Activated gamma-delta T cell treated with Interleukin-2 at 50 U/mL for 16 hours (primary cell): ENCODE measurements around the gene GNG7.
"Not testable (repeated sequence)": the region's sequence is repeated elsewhere in the genome, so short reads cannot be mapped to it uniquely, and the experiment has no call there.

ENCODE experiments used
- DNase-seq: peaks from one replicate; pipeline ENCODE4 v3.0.0-alpha.2; 2020

The GNG7 gene

DNA sequence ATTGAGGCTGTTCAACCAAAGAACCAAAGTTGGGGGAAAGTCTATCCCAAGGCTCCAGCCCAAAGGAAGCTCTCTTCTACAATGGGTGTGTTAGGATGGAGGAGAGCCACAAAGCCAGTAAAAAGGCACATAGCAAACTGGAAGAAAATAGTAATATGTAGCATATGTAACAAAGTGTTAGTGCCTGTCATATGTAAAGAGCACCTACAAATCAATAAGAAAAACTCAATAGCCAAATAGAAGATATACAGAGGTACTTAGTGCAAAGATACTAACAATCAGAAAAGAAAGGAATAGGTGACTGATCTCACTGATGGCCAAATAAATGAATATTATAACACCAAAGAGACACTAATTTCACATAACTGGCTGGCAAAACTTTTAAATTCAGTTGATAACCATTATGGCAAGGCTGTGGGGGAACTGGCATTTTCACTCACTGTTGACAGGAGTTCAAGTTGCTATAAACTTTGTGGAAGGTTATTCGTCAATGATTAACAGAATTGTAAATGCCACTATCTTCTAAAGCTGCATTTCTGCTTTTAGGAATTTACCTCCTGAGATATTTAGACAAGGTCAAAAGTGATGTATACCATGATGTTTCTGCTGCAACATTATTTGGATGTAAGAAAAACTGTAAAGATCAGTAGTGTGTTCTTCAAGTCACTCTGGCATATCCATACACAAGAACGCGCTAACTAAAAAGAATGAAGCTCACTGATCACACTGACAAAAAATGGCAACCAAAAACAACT, 110.8 kb downstream of the GNG7 start:
- no peak for DNase-seq

DNA sequence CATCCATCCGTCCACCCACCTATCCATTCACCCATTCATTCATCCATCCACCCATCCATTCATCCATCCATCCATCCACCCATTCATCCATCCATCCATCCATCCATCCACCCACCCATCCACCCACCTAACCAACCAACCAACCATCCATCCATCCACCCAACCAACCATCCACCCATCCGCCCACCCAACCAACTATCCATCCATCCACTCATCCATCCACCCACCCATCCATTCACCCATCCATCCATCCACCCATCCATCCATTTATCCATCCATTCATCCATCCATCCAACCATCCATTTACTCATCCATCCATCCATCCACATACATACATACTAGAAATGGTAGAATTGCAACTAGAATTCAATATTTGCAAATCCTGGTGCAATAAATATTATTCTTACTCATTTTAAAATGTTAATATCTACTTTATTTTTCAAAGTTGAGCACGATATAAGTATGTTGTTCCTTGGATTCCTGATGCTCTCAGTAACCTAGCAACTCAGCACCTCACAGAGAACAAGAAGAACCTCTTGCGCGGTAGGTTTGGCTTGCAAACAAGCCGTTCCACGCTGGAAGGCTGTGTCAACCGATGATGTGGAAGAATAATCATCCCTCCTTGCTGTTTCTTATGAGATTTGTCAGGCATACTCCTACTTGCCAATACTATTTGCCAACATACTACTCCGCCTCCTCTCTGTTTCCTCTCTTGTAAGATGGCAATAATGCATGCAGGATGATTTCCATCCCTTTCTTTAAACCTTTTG, 111.7 kb downstream of the GNG7 start:
- no peak for DNase-seq

DNA sequence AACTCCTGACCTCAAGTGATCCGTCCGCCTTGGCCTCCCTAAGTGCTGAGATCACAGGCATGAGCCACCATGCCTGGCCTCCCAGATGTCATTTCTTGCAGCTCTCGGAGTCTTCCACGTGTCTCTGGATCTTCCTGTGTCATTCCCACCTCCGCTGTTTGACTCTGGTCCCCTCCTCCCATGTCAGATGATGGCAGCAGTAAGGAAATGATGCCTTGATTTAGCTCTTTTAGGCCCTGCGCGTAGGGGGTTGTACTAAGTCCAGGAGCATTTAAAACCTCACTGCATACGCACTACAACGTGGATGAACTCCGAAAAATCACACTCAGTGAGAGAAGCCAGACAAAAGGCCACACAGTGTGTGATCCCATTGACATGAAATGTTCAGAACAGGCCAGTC, 113.1 kb downstream of the GNG7 start:
- no peak for DNase-seq

DNA sequence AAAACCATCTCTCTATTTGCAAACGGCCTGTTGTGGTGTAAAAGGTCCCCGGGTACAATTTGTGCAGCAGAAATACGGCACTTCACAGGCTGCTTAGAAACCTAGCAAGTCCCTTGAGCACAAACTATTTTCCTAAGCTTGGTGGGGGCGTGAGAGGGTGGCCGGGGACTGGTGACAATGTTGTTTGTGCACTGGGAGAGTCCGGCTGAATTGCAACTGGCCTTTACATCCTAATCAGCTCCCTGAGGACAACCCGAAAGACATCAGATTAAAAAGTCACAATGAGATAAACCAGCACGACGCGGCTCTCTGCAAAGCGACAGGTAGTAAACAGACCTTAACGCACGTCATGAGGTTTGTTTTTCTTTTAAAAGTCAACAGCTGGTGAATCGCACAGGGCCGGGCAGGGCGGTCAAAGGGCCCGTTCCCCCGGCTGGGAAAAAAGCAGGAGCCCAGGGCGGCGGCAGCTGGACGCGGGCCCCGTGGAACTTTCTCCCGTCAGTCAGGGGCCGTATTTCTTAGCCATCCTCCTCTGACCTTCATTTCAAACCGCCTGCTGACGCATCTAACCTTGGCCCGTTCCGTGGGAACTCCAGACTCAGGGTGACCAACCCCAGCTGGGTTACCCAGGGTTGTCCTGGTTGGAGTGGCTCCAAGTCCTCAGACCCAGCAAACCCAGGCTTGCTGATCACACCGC, 114.3 kb downstream of the GNG7 start:
- DNase-seq: no peak

DNA sequence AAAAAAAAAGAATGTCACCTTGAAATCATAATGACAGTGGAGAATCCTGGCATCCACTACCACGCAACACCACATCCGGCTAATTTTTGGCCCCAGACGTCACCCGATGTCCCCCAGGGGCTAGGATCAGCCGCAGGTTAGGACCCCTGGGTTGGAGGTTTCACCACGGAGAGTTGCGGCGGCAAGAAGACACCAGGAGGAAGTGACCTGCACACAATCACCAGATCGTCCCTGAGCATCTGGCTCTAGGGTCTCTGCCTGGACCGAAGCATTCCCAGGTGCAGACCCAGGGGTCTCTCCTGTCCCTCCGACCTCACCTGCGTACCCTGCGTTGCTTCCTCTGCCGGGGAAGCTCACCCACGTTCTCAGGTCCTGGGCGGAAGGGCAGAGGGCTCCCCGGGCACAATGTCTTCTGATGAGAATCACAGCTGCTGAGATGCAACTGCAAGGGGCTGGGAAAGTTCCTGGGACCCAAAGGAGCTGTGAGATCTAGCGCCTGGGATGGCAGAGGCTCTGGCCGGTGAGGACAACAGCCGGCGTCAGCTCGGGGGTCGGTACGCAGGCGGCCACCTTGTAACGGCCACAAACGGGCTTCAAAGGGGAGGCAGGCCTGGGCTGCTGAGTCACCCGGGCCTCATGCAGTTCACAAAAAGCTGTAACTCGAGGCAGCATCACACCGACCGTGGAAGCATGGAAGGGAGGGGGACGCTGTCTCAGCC, 115.3 kb downstream of the GNG7 start:
- DNase-seq: no peak

DNA sequence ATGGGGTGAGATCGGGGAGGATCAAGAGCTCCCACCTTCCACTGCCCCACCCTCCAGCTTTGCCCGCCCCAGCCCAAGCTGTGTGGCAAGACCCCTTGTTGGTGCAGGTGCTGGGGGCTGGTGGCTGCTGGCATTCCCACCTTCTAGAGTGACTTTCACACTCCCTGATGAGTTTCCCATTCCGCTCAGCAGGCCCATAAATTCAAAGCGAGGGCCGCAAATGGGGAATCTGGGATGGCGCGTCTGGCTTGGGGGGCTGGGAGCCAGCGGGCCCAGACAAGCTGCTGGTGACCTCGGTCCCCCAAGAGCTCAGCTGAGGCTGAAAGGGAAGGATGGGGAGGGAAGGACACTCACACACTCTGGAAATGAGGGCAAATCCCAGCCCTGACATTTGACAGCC, 116.3 kb downstream of the GNG7 start:
- no peak for DNase-seq

DNA sequence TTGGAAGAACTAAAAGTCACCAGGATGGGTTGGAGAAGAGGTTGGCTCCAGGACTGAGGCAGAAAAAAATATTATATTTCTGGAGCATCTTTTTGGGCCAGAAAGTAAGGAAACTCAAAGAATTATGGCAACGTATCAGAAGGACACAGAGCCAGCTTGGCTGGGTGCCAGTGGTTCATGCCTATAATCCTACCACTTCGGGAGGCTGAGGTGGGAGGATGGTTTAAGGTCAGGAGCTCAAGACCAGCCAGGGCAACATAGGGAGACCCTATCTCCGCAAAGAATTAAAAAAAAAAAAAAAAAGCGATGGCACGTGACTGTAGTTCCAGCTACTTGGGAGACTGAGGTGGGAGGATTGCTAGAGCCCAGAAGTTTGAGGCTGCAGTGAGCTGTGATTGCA, 118.5 kb downstream of the GNG7 start:
- DNase-seq: no peak

DNA sequence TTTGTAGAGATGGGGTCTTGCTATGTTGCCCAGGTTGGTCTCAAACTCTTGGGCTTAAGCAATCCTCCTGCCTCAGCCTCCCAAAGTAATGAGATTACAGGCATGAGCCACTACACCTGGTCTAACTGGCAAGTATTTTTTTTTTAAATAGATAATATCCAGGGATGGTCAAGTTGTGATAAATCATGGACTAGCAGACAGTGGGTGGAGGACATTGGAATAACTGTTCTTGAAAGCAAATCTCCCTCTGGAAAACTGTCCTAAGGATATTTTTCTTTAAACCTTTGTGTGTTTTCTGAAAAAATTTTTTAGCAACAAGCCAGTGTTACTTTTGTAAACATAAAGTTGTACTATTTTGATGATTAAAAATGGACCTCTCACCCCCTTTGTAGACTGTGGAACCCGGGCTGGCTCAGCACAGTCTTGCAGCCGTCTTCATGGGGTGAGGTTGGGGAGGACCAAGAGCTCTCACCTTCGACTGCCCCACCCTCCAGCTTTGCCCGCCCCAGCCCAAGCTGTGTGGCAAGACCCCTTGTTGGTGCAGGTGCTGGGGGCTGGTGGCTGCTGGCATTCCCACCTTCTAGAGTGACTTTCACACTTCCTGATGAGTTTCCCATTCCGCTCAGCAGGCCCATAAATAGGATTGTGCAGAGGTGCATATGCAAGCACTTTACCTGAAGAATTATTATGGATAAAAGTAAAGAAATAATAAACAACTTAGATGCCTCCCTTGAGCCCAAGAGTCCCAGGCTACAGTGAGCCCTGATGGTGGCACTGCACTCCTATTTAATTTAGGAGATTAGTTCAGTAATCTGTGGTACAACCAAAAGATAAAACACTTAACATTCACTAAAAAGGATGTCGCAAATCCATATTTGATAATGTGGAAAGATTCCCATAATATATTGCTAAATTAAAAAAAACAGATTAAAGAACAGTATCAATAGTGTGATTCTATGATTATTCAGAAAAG, 119.2 kb downstream of the GNG7 start:
- no peak for DNase-seq

DNA sequence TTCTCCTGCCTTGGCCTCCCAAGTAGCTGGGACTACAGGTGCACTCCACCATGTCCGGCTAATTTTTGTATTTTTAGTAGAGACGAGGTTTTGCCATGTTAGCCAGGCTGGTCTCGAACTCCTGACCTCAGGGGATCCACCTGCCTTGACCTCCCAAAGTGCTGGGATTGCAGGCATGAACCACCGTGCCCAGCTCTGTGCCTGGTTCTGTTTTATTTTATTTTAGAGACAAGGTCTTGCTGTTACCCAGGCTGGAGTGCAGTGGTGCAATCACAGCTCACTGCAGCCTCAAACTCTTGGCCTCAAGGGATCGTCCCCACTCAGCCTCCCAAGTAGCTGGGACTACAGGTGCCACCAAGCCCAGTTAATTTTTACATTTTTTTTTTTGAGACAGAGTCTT, 122.1 kb downstream of the GNG7 start:
- DNase-seq: not testable (repeated sequence)

DNA sequence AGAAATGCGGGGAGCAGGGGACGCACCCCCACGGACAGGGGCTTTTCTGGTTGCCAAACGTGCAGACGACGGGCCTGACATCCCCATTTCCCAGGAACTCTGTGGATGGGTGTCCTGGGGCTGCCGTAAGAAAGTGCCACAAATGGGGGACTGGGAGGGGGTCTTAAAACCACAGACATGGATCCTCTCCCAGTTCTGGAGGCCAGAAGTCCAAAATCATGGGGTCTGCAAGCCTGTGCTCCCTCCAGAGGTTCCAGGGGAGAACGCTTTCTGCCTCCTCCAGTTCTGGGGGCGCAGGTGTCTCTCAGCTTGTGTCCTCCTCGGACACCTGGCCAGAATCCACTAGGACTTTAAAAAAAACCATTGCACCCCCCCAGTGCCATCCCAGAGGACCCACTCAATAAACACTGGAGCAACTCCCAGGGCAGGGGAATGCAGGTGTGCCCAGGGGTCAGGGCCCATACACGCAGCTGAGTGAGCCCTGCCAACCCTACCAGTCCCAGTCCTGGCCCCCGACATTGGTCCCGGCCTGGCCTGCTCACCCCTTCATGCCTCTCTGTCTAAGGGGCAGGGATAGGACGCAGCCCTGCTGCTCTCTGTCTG, 122.7 kb downstream of the GNG7 start:
- DNase-seq: no peak

DNA sequence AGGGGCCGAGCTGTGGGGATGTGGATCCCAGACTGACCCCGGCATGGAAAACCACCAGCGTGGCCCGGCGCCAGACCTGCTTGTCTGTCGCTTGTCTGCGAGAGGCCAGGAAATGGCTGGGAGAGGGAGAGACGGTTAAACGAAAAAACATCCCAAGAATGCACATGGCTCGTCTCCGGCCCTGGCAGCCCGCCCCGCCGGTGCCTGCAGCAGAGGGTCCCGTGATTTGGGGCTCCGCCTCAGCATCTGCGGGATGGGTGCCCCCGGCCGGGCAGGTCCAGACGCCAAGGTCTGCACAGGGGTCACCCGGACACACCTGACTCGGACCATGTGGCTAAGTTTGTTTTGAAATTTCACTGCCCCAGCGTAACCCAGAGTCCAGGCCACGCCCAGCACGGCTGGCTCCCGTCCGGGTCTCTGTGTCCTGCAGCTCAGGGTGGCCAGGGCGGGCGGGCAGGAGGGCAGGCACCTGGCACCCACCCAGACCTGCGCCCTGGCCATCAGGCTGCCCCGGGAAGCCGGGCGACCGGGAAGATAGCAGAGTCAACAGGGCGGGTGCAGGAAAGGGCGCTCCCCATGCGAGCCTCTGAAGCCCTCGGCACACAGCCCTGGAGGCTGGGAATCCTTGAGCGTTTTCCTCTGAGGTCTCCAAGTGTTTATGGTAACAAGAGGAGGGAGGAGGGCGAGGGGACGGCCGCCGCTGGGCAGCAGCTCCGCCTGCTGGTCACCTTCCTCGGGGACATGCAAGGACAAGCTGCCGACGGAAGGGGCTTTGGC, 123.4 kb downstream of the GNG7 start:
- peak; percentile 67 for DNase-seq

DNA sequence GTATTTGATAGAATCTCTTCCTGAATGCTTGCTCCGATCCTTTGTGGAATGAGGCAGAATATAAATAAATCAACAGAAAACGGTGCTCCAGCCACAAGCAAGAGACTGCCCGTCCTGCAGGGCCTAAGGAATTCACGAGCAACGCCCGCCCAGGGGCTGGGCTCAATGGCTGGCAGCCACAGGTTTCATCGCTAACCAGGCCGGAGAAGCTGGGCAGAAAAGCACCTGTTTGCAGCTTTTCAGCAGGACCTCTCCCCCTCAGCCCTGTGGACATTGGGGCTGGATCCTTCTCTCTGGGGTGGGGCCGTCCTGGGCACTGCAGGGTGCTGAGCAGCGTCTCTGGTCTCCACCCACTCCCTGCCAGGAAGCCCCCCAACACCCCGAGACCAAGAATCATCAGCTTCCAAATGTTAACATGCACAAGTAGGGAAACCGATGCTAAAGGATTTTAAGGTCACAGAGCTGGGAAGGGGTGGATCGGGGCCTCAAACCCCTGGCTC, 124.1 kb downstream of the GNG7 start:
- no peak for DNase-seq

DNA sequence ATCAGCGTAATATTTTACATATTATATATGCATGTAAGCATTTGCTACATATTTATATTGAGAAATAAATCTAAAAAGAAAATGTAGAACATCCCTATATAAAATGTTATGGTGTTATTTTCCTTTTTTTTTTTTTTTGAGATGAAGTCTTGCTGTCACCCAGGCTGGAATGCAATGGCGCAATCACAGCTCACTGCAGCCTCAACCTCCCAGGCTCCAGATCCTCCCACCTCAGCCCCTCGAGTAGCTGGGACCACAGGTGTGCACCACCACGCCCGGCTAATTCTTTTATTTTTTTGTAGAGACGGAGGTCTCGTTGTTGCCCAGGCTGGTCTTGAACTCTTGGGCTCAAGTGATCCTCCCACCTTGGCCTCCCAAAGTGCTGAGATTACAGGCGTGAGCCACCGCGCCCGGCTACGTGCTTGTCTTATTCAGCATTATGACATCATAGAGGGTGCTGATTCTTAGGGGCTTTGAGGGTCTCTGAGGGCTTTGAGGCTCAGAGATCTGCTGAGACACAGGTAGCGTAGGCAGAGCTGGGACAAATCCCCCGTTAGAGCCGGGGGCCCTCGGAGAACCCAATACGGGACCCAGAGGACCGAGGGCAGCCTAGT, 124.7 kb downstream of the GNG7 start:
- DNase-seq: no peak

DNA sequence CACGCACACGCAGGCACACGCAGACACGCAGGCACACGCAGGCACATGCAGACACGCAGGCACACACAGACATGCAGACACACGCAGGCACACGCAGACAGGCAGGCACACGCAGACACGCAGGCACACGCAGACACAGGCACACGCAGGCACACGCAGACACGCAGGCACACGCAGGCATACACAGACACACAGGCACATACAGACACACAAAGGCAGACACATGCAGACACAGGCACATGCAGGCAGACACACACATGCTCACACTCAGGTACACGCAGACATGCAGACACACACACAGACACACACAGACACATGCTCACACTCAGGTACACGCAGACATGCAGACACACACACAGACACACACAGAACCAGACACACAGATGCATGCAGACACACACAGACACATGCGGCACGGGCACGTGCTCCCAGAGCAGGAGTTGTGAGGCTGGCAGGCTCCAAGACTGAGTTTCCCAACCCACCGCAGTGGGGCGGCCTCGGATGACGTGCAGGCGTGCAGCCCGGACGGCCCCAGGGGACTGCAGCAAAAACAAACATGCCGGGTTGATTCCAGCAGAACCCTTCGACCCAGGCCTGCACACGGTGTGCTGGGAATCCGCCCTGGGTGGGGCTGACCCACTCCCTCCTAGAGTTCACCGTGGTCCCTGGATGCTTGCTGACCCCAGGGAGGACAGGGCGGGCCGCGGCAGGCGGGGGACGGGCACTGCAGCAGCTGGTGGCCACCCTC, 126.6 kb downstream of the GNG7 start:
- no peak for DNase-seq

DNA sequence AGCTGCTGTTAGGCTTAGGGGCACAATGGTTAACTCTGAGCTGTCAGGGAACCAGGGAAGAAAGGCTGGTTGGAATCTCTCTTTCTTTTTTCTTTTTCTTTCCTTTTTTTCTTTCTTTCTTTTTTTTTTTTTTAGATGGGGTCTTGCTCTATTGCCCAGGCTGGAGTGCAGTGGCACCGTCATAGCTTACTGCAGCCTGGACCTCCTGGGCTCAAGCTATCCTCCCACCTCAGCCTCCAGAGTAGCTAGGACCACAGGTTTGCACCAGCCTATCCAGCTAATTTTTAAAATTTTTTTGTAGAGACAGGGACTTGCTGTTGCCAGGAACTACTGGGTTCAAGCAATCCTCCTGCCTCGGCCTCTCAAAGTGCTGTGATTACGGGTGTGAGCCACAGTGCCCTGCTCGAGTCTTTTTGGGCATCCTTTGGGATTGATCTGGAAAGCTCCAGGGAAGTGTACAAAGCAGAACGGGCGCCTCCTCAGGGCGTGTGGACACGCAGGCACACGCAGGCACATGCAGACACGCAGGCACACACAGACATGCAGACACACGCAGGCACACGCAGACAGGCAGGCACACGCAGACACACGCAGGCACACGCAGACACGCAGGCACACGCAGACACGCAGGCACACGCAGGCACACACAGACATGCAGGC, 127.4 kb downstream of the GNG7 start:
- DNase-seq: no peak

DNA sequence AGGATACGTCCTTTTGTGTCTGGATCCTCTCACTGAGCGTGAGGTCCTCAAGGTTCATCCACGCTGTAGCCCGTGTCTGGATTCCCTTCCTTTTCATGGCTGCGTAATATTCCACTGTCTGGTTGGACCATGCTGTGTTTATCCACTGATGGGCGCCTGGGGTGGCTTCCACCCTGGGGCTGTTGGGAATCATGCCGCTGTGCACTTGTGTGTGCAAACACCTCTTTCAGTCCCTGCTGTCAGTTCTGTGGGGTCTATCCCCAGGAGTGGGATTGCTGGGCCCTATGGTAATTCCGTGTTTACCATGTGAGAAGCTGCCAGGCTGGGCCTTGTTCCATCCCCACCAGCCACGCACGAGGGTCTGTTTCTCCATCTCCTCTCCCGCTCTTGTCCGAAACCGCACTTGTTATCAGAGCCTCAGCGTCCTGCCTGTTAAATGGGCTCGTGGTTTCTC, 128.0 kb downstream of the GNG7 start:
- no peak for DNase-seq

DNA sequence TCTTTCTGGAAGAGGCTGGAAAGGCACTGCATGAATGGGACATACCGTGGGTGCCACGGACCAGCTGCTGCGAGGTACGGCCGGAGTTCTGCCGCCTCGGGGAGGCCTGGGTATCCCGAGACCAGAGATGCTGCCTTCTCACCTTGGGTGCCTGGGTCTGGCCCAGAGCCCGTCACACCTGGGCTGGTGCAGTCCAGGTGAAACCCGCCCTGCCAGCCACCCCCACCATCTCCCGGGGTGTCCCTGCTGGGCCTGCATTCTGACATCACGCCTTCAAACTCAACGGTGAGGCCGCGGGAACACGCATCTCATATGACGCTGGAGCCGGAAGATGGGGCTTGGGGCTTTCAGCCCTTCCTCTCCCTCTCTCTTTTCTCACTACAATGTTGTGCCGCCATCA, 128.6 kb downstream of the GNG7 start:
- no peak for DNase-seq

DNA sequence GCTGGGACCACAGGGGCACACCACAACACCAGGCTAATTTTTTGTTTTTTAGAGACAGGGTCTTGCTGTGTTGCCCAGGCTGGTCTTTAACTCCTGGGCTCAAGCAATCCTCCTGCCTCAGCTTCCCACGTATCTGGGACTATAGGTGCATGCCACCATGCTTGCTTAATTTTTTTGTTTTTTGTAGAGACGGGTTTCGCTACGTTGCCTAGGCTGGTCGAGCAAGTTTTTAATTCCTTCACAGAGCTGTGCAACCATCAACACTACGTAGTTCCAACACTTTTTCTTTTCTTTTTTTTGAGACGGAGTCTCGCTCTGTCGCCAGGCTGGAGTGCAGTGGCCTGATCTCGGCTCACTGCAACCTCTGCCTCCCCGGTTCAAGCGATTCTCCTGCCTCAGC, 130.3 kb downstream of the GNG7 start:
- DNase-seq: not testable (repeated sequence)
